GM18517 (cell line): ENCODE results near the gene PPFIBP2.

Experiments used
- ATAC-seq: cut with Tn5 transposase; IDR thresholded peaks from one replicate; pipeline ENCODE4 v1.9.1; 2021; ENCODE audit warnings: mild to moderate bottlenecking, moderate library complexity; ENCODE audit not compliant: unreplicated experiment

PPFIBP2 gene

DNA sequence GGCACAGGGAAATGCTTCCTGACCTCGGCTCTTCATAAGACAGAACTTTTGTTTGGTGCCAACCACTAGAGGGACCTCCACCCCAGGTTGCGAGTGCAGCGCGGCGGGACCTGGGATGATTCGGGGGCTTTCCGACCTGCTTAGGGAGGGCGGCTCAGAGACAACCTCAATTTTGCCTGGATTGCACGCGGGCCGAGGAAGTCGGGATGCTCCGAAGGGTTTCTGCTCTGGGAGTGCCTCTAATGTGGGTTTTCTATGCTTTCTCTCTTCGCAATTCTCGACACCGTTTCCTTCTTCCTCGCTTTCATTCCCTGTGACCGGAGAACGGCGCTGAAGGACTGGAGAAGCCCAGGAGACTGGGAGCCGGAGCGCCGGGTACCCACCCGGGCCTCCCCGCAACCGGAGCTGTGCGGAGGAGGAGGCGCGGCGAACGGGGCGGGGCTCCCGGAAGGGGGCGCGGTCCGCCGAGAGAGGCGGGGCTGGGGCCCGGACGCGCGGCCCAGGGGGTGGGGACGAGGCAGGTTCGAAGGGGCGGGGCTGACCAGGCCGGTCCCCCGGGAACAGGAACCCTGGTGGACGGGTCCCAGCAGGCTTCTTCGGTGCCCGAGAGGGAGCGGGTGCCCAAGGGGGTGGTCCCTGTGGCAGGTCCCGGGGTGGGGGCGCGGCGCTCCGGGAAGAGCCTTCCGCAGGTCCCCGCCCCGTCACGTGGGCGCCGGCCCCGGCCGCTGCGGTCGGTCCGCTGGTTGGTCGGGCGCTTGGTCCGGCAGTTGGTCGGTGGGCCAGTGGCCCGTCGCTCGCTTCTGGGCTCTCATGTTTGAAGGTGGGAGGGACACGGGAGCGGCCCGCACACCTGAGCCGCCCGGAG is at the start of gene PPFIBP2:
TSS of gene PPFIBP2 (plus strand) at position 766 of the 865 bp plus-strand sequence. CDS start 35,477 bp downstream, outside the sequence.
- ATAC-seq, result peak; percentile 54

- ATAC-seq, result peak; percentile 82
Measured at GRCh38 chr11:7467652-7468051, 46.1 kb upstream of the PPFIBP2 start.

DNA sequence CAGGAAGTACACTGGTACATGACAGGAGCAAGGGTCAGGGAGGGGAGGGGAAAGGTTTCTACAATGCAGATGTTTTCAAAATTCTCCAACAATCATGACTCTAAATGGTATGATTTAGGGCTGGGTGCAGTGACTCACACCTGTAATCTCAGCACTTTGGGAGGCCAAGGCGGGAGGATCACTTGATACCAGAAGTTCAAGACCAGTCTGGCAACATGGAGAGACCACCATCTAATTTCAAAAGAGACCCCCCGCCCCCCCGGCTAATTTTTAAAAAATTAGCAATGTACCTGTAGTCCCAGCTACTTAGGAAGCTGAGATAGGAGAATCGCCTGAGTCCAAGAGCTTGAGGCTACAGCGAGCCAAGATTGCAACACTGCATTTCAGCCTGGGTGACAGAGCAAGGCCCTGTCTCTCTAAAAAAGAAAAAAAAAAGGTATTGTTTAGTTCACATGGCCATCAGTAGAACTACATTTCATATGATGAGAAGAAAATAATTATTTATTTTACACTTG is 44.4 kb upstream of the PPFIBP2 start:
- no peak for ATAC-seq

DNA sequence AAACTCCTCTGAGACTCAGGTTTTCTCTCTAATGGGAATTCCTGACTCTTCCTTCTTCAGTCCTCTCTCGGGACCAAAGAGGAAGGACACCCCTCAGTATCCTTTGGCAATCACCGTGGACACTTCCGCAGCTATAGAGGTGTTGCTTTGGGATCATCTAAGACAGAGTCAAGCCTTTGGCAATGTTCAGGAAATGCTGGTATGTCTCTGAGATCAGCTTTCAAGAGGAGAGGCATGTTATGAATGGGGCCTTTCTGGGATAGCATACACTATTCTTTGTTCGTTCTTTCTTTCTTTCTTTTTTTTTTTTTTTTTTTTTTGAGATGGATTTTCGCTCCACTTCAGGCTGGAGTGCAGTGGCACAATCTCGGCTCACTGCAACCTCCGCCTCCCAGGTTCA is 42.7 kb upstream of the PPFIBP2 start:
- no peak for ATAC-seq

DNA sequence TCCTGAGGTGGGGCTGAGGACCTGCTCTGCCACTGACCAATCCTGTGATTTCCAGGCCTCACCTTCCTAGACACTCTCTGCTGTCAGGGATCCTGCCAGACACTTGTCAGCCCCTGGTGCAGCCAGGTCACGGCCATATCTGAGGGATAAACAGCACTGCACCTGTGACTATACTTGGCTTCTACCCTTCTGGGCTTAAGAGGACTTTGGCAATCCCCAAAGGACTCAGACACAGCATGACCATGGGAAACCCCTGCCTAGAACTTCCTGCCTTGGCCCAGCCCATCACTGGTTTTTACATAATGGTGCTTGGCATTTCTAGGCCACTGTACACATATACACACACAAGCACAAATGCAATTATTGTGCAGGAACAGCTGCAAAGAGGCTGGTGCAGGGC is 40.1 kb upstream of the PPFIBP2 start:
- peak; percentile 92 for ATAC-seq

GRCh38 chr11:7480113-7480512 is 33.7 kb upstream of the PPFIBP2 start:
- no peak for ATAC-seq

- ATAC-seq, result no peak
Measured at GRCh38 chr11:7484131-7484530, 29.7 kb upstream of the PPFIBP2 start.

DNA sequence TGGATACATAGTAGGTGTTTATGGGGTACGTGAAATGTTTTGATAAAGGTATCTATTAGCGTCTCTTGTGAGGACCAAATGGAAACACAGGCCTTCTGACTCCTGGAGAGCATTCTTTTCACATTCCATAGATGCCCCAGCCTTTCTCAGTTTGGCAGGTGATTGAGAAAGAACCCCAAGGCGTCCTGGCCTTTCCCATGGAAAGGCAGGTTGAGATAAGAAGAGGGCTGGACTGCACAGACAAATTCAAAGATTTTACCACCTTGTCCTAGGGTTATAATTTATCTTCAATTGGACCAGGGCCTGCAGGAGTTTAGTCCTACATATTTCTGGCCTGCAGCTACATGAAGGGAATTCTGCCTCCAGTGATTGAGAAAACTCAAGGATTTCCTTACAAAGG is 29.2 kb upstream of the PPFIBP2 start:
- no peak for ATAC-seq

DNA sequence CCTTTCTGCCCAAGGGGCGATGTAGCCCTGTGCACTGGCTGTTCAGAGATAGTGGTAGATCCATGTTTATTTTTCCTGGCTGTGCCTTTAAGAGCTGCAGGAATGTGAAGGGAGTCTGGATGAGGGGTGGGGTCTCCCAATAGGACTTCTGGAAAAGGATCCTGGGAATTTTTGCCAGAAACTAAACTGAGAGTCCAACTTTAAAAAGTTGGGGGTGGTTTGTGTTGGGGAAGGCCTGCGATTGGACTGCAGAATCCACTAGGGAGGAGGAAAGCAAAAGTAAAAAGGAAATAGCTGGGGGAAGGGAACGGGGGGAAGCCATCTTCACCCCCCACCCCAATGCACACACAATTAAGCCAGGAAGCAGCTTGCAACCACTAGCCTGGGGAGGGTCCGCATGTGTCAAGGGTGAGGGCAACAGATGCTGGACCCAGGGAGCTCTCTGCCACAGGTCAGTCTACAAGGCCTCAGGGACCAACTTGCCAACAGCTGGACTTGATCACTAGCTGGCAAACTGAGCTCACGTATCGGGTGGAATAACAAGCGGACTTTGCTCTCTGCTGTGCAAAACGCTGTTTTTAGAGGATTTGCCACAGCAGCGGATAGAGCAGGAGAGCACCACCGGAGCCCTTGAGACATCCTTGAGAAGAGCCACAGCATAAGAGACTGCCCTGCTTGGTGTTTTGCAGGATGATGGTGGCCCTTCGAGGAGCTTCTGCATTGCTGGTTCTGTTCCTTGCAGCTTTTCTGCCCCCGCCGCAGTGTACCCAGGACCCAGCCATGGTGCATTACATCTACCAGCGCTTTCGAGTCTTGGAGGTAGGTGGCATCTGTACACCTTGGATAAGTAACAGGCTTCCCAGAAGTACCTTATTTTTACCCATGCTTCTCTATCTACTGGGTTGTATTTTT is 28.4 kb upstream of the PPFIBP2 start, which contains the start of gene OLFML1:
TSS of gene OLFML1 (plus strand) at position 321 of the 912 bp plus-strand sequence. CDS start at position 691, 370 bp downstream.
- no peak for ATAC-seq

DNA sequence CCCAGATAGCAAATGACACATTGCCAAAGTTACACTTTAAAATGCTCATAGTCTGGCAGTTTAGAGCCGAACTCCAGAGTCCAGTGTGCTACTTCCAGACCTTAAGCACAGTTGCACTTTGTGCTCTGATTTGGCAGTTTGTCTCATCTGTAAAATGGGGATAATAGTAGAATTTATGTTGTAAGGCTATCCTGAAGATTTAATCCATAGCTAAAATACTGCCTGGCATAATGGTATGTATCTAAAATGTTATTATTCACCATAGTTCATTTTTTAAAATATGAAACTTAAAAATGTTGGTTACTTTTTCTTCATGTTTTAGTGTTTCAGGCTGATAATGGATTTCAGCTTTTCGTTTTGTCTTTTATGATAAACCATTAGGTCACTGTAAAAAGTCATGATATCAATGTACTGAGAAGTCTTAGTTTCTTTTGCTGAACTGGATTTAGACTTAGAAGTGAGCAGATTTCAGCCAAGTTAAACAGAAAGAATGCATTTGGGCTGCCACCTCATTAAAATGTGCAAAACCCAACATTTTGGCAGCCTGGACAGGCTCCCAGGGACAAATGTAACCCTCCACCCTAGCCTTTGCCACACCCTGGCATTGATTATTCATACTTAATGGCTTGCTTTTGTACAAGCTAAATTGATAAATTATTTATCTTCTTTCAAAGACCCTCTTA is 27.6 kb upstream of the PPFIBP2 start:
- ATAC-seq, result no peak

DNA sequence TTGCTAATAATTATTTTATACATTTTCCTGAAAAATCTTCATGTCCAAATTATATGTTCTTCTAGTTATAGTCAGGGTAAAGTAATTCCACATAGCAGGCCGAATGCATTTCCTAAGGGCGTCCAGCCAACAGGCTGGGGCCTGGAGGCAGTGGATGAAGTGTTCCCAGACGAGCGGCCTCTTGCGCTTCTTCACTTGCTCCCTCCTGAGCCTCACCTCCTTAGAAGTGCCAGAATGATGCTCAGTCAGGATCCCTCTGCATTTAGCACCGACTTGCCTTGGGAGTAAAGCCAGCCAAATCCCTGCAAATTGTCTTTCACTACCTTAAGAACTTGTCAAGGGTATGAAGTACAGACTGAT is 27.0 kb upstream of the PPFIBP2 start:
- ATAC-seq, result no peak

DNA sequence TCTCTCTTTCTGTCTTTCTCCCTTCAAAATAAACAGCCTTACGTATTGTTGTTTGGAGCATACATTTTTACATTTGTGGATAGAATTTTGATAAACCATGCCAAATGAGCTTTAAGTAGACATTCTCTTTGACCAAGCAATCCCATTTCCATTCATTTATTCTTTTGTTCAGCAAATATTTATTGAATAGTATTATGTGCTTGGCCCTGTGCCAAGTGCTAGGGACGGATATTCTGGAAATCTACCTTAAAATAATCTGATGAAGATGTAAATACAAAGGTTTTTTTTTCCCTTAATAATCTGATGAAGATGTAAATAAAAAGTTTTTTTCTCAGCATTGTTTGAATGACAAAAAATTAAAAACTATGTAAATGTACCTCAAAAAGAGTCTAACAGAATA is 26.4 kb upstream of the PPFIBP2 start:
- no peak for ATAC-seq

GRCh38 chr11:7488681-7489080 is 25.1 kb upstream of the PPFIBP2 start:
- no peak for ATAC-seq

- no peak for ATAC-seq
Measured at GRCh38 chr11:7489376-7489775, 24.4 kb upstream of the PPFIBP2 start.

- ATAC-seq, result no peak
Measured at GRCh38 chr11:7490054-7490453, 23.7 kb upstream of the PPFIBP2 start.

GRCh38 chr11:7490535-7490934 is 23.3 kb upstream of the PPFIBP2 start:
- ATAC-seq, result no peak

GRCh38 chr11:7492253-7492652 is 21.5 kb upstream of the PPFIBP2 start:
- no peak for ATAC-seq

- no peak for ATAC-seq
Measured at GRCh38 chr11:7493670-7494069, 20.1 kb upstream of the PPFIBP2 start.

DNA sequence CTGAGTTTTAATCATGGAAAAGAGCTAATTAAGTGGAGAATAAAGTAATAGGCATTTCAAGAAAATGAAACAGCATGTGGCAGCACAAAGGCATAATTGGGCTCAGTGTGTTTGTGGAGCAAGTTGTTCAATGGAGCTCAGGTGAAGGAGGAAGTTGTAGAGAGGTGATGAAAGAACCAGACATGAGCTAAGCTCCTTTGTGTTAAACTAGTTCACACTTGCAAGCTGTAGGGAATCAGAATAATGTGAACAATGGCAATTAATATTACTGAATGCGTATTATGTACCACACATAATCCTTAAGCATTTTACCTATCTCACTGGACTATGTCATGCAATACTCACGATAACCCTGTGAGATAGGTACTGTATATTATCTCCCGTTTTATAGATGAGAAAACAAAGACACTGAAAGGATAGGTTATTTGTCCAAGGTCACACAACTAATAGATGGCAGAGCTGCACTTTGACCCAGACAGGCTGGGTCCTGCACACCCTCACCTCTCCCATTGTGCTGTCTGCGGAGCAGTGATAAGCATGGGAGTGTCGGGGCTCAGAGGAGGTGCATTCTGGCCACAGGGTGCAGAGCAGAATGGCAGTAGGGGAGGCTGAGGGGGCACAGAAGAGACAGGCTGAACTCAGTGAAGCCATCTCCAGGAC is 19.6 kb upstream of the PPFIBP2 start:
- ATAC-seq, result no peak

GRCh38 chr11:7495882-7496551 is 17.8 kb upstream of the PPFIBP2 start:
- ATAC-seq, result peak; percentile 94
